AG04449 (cell line): ENCODE results near the gene PTMA.

Experiments used
- CTCF ChIA-PET: fragments of 350-600 bp; formaldehyde crosslinking; extraction: SDS; loops from one replicate; lab custom pipeline; 2021; ENCODE audit warnings: antibody characterized with exemption; lab: Yijun Ruan, JAX
- POLR2A ChIA-PET: fragments of 400-600, 350-600 bp; formaldehyde crosslinking; extraction: SDS; loops from one replicate; lab custom pipeline; 2020; ENCODE audit warnings: antibody characterized with exemption, inconsistent platforms; lab: Yijun Ruan, JAX
- DNase-seq: peaks from one replicate; pipeline ENCODE4 v3.0.0-alpha.2; 2010; ENCODE audit warnings: low read depth, low spot score
- H3K4me3 ChIP-seq: 2 replicates; pipeline ENCODE4 v1.5.1; 2011; ENCODE audit warnings: low read depth, mild to moderate bottlenecking, control low read depth, low read length
- TF ChIP-seq, protein P1 (sequence below): IDR thresholded peaks from one replicate; pipeline ENCODE4 v1.5.1; 2011; ENCODE audit warnings: mild to moderate bottlenecking, moderate library complexity, low read length, control low read depth, inconsistent platforms; ENCODE audit not compliant: insufficient read depth; ENCODE audit errors: missing control alignments

PTMA gene

DNA sequence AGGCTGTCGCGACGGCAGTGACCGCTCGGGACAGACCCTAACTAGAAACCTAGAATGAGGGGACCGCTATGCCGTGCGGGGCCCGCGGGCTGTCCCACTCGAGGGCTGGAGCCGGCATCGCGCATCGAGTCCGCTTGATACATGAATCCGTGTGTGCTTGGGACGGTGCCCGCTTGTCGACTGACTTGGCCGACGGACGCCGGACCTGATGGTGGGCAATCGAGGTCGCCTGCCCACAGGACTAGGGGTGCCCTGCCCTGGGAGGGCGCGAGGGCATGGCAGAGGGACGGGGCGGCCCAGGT, 749 bp upstream of the PTMA start:
- ChIA-PET CTCF (interaction anchor here (0.8 to 29.6 kb wide), 22 partner anchors 10 to 108 kb away, joined by 3 to 423 read pairs (median 6); partner anchors contain the start of gene COPS7B), POLR2A (interaction anchor here (0.9 to 3.0 kb wide), 8 partner anchors 9 to 103 kb away, joined by 3 to 28 read pairs (median 5); partner anchors contain the start of gene PDE6D)
- DNase-seq = no peak
- TF ChIP-seq, protein P1, sequence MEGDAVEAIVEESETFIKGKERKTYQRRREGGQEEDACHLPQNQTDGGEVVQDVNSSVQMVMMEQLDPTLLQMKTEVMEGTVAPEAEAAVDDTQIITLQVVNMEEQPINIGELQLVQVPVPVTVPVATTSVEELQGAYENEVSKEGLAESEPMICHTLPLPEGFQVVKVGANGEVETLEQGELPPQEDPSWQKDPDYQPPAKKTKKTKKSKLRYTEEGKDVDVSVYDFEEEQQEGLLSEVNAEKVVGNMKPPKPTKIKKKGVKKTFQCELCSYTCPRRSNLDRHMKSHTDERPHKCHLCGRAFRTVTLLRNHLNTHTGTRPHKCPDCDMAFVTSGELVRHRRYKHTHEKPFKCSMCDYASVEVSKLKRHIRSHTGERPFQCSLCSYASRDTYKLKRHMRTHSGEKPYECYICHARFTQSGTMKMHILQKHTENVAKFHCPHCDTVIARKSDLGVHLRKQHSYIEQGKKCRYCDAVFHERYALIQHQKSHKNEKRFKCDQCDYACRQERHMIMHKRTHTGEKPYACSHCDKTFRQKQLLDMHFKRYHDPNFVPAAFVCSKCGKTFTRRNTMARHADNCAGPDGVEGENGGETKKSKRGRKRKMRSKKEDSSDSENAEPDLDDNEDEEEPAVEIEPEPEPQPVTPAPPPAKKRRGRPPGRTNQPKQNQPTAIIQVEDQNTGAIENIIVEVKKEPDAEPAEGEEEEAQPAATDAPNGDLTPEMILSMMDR = no peak
- H3K4me3 ChIP-seq = peak overlapping the region; percentile 55

GRCh38 chr2:231708773-231709635, 679 bp downstream of the PTMA start:
- POLR2A ChIA-PET = interaction anchor here (0.7 to 3.0 kb wide), 20 partner anchors 8 to 245 kb away, joined by 3 to 28 read pairs (median 6); partner anchors contain the start of genes NCL and PDE6D
- CTCF ChIA-PET = interaction anchor here (0.7 to 29.6 kb wide), 13 partner anchors 10 to 165 kb away, joined by 3 to 423 read pairs (median 4); no protein-coding TSS in a partner anchor
- peak overlapping the region; percentile 77 for H3K4me3 ChIP-seq
- DNase-seq = no peak
- TF ChIP-seq, protein P1 = peak; percentile 16

GRCh38 chr2:231709636-231709980, 1.3 kb downstream of the PTMA start:
- no peak for DNase-seq
- peak overlapping the region; percentile 77 for H3K4me3 ChIP-seq
- ChIA-PET CTCF (interaction anchor here (0.6 to 29.6 kb wide), 20 partner anchors 9 to 165 kb away, joined by 3 to 423 read pairs (median 4); no protein-coding TSS in a partner anchor), POLR2A (interaction anchor here (0.7 to 3.0 kb wide), 7 partner anchors 10 to 96 kb away, joined by 3 to 28 read pairs (median 6); partner anchors contain the start of gene PDE6D)
- TF ChIP-seq, protein P1 = no peak

- POLR2A ChIA-PET = interaction anchor here (0.9 to 3.0 kb wide), 5 partner anchors 11 to 97 kb away, joined by 3 to 28 read pairs (median 6); no protein-coding TSS in a partner anchor
- TF ChIP-seq, protein P1 = peak; percentile 82
- CTCF ChIA-PET = interaction anchor here (0.6 to 29.6 kb wide), 19 partner anchors 9 to 101 kb away, joined by 3 to 423 read pairs (median 4); no protein-coding TSS in a partner anchor
- H3K4me3 ChIP-seq = peak overlapping the region; percentile 77
- no peak for DNase-seq
These were observed 1.9 kb downstream of the PTMA start for GRCh38 chr2:231709981-231710798.

DNA sequence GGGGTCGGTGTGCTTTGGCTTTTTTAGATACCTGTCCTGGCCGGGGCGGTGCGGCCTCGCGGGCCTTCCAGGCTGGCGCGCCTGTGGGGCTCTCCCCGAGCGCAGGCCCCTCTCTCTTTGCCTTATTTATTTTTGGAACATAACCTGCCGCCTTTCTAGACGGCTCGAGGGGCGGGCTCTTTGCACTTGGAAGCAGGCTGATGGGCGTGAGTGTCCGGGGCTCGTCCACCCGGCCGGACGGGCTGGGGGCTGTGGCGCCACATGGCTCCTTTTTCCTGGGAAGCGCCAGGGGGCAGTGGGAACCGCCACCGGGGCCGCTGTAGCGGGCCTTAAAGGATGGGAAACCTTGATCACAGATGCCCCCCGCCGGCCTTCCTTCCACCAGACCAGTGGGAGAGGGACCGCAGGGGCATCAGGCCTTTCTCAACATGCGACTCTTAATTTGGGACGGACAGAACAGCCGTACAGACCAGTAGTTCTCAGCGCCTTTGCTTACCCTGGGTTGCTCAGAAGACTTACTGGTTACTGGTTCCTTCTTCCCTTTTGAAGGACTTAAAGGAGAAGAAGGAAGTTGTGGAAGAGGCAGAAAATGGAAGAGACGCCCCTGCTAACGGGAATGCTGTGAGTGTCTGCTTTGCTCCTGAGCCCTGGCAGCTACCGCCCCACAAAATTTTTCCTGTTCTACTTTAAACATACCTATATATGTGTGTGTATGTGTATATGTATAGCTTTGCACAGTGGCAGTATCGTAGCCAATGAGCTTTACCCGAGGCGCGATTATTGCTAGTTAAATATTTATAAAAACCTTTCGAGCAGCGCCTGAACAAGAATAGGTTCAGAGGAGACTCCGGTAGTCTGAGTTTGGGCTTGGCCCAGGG, 2.7 kb downstream of the PTMA start:
- TF ChIP-seq, protein P1 = peak; percentile 44
- no peak for DNase-seq
- CTCF ChIA-PET = interaction anchor here (0.6 to 8.7 kb wide), 13 partner anchors 10 to 147 kb away, joined by 3 to 743 read pairs (median 4); partner anchors contain the start of gene COPS7B
- POLR2A ChIA-PET = no interaction called here
- H3K4me3 ChIP-seq = peak overlapping the region; percentile 77
